Measurements from ENCODE around the gene CD207.

DNA sequence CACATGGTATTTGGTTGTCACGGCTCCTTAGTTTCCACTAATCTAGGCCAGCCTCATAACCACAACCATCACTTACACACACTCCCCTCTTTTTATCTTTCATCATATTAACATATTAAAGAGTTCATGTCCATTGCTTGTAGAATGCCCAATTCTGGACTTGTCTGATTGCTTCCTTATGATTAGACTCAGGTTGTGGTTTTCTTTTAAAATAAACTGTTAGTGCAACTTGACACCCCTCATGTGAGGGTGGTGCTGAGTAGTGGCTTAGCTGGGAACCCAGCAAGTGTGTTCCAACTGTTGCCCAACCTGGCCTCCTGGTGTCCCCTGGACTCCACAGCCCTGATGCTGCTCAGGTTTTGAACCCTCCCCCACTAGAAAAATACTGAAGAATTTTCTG is 20.1 kb upstream of the CD207 start:
- TF ChIP-seq EZH2 (IDR thresholded peaks at IDR 0.05; ENCODE audit: low read length, unreplicated experiment) = no peak
- TF ChIP-seq, protein P1, sequence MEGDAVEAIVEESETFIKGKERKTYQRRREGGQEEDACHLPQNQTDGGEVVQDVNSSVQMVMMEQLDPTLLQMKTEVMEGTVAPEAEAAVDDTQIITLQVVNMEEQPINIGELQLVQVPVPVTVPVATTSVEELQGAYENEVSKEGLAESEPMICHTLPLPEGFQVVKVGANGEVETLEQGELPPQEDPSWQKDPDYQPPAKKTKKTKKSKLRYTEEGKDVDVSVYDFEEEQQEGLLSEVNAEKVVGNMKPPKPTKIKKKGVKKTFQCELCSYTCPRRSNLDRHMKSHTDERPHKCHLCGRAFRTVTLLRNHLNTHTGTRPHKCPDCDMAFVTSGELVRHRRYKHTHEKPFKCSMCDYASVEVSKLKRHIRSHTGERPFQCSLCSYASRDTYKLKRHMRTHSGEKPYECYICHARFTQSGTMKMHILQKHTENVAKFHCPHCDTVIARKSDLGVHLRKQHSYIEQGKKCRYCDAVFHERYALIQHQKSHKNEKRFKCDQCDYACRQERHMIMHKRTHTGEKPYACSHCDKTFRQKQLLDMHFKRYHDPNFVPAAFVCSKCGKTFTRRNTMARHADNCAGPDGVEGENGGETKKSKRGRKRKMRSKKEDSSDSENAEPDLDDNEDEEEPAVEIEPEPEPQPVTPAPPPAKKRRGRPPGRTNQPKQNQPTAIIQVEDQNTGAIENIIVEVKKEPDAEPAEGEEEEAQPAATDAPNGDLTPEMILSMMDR (conservative IDR thresholded peaks at IDR 0.05; ENCODE audit: low read depth, low read length) = no peak
